Measurements from ENCODE around the gene SOD1.
A peak's percentile ranks its signal among the peaks of the same experiment; 100 is the strongest.
"Not testable (repeated sequence)": the region's sequence is repeated elsewhere in the genome, so short reads cannot be mapped to it uniquely, and the experiment has no call there.

SOD1 gene

DNA sequence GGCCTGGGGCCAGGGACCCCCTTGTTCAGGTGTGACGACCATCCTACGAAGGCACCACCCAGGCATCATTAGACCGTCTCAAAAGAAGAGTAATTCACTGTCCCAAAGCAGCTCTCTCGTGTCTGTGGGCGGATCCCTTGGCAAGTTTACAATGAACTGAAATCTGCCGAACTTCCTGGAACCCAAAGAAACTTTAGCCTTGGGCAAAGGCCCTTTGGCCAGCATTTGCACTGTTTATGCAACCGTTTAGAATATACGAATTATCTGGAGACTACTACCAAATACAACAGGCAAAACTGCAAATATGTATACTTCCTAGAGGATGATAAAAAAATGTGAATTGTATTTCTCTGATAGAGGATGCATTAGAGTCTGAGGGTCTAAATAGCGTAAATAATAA, 1.4 kb upstream of the SOD1 start:
- TF ChIP-seq, protein P1, sequence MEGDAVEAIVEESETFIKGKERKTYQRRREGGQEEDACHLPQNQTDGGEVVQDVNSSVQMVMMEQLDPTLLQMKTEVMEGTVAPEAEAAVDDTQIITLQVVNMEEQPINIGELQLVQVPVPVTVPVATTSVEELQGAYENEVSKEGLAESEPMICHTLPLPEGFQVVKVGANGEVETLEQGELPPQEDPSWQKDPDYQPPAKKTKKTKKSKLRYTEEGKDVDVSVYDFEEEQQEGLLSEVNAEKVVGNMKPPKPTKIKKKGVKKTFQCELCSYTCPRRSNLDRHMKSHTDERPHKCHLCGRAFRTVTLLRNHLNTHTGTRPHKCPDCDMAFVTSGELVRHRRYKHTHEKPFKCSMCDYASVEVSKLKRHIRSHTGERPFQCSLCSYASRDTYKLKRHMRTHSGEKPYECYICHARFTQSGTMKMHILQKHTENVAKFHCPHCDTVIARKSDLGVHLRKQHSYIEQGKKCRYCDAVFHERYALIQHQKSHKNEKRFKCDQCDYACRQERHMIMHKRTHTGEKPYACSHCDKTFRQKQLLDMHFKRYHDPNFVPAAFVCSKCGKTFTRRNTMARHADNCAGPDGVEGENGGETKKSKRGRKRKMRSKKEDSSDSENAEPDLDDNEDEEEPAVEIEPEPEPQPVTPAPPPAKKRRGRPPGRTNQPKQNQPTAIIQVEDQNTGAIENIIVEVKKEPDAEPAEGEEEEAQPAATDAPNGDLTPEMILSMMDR (IDR thresholded peaks at IDR 0.05; ENCODE audit: low read depth, low read length) = no peak
- DNase-seq (ENCODE audit: extremely low read depth, low read depth) = peak; percentile 25

DNA sequence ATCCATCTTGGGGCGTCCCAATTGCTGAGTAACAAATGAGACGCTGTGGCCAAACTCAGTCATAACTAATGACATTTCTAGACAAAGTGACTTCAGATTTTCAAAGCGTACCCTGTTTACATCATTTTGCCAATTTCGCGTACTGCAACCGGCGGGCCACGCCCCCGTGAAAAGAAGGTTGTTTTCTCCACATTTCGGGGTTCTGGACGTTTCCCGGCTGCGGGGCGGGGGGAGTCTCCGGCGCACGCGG, 282 bp upstream of the SOD1 start:
- no peak for DNase-seq (ENCODE audit: extremely low read depth, low read depth)
- TF ChIP-seq, protein P1 (IDR thresholded peaks at IDR 0.05; ENCODE audit: low read depth, low read length) = no peak

DNA sequence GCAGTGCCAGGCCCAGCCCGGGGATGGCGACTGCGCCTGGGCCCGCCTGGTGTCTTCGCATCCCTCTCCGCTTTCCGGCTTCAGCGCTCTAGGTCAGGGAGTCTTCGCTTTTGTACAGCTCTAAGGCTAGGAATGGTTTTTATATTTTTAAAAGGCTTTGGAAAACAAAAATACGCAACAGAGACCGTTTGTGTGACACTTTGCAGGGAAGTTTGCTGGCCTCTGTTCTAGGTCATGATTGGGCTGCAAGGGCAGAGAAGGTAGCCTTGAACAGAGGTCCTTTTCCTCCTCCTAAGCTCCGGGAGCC, 719 bp downstream of the SOD1 start:
- TF ChIP-seq, protein P1 (IDR thresholded peaks at IDR 0.05; ENCODE audit: low read depth, low read length) = no peak
- no peak for DNase-seq (ENCODE audit: extremely low read depth, low read depth)

DNA sequence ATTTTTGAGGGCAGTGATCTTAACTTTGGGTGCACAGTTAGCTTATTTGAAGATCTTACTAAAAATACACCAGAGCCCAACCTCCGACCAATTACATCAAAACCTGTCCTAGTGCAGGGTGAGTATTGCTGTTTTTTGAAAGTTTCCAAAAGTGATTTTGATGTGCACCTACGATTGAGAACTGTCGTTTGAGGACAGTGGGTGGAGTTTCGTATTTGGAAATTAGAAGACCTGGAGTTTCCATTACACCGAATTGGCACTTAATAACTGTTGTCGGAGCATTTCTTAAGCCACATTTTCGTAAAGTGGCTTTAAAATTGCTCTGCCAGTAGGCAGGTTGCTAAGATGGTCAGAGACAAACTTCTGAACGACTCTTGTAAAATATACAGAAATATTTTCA, 1.1 kb downstream of the SOD1 start:
- no peak for DNase-seq (ENCODE audit: extremely low read depth, low read depth)
- TF ChIP-seq, protein P1 (IDR thresholded peaks at IDR 0.05; ENCODE audit: low read depth, low read length) = no peak

DNA sequence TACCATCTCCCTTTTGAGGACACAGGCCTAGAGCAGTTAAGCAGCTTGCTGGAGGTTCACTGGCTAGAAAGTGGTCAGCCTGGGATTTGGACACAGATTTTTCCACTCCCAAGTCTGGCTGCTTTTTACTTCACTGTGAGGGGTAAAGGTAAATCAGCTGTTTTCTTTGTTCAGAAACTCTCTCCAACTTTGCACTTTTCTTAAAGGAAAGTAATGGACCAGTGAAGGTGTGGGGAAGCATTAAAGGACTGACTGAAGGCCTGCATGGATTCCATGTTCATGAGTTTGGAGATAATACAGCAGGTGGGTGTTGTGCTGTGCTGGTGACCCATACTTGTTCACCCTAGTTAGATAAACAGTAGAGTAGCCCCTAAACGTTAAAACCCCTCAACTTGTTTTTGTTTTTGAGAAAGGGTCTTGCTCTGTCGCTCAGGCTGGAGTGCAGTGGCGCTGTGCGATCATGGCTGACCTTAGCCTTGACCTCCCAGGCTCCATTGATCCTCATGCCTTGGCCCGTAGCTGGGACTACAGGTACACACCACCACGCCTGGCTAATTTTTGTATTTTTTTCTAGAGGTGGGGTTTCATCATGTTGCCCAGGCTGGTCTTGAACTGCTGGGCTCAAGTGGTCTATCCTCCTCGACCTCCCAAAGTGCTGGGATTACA, 4.2 kb downstream of the SOD1 start:
- no peak for DNase-seq (ENCODE audit: extremely low read depth, low read depth)

DNA sequence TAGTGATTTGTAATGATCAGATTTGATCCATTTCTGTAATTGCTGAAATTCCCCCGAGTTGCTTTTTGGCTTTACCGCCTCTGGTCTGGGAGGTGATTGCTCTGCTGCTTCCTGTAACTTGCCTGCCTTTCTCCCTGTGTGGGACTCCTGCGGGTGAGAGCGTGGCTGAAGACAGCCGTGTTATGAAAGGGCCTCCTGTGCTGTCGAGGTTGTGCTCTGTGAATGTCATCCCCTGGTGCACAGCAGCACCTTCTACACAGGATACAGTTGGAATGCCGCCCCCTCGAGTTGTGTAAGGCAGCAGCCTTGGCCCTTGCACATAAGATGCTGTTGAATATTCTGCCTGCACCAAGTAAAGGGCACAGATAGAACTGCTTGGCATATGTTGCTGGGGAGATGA, 5.9 kb downstream of the SOD1 start:
- TF ChIP-seq, protein P1 (IDR thresholded peaks at IDR 0.05; ENCODE audit: low read depth, low read length) = no peak
- no peak for DNase-seq (ENCODE audit: extremely low read depth, low read depth)

More for the DNA sequence above, 4.2 kb downstream of the SOD1 start:
- TF ChIP-seq, protein P1 (IDR thresholded peaks at IDR 0.05; ENCODE audit: low read depth, low read length) = no peak

DNA sequence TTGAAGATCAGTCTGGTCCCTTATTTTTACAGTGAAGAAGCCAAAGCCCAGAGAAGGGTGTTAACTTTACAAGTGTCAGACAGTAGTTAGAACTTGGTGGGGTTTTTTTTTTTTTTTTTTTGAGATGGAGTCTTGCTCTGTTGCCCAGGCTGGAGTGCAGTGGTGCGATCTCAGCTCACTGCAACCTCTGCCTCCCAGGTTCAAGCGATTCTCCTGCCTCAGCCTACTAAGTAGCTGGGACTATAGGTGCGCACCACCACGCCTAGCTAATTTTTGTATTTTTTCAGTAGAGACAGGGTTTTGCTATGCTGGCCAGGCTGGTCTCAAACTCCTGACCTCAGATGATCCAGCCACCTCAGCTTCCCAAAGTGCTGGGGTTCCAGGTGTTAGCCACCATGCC, 6.4 kb downstream of the SOD1 start:
- not testable (repeated sequence) for DNase-seq (ENCODE audit: extremely low read depth, low read depth)

DNA sequence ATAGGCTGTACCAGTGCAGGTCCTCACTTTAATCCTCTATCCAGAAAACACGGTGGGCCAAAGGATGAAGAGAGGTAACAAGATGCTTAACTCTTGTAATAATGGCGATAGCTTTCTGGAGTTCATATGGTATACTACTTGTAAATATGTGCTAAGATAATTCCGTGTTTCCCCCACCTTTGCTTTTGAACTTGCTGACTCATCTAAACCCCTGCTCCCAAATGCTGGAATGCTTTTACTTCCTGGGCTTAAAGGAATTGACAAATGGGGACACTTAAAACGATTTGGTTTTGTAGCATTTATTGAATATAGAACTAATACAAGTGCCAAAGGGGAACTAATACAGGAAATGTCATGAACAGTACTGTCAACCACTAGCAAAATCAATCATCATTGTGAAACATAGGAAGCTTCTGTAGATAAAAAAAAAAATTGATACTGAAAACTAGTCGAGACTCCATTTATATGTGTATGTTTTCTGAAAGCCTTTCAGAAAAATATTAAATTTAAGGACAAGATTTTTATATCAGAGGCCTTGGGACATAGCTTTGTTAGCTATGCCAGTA, 7.0 kb downstream of the SOD1 start:
- TF ChIP-seq, protein P1 (IDR thresholded peaks at IDR 0.05; ENCODE audit: low read depth, low read length) = no peak
- no peak for DNase-seq (ENCODE audit: extremely low read depth, low read depth)
